Measurements from ENCODE around the gene CACNA1I. TPM values are rescaled to one million over a fixed set of nuclear protein-coding genes. Genes with fewer than 3 reads are reported as not detected.

CACNA1I gene
- total RNA-seq, 1 donor from 2014 or later = 0.03 TPM

DNA sequence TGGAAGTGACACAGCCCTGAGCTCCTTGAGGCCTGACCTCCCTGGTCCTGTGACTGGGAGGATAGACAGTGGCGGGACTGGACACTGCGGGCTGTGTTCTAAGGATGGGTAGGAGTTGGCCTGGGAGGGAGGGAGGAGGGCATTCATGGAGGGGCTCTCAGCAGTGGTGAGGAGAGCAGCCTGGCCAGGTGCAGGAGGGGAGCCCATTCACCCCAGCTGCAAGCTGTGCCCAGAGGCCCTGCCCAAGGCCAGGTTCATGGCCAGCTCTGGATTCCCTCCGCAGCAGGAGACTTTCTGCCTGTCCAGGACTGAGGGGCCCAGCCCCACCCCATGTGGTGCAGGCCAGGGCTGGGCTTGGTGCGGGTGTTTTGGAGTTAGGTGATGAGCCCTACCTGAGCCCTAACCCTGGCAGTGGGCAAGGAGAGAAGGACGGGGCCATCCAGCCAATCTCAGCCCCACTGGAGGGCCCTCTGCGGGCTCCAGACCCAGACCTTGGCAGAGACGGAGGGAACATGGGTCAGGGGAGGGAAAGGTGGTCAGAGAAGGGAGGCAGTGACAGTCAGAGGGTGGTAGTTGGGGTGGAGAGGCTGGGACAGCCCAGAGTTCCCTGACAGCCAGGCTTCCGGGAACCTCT is 26.8 kb downstream of the CACNA1I start:
- Mint-ChIP-seq H3K4me3 (ENCODE audit: unreplicated experiment) (no peak overlapping the region), H3K36me3 (ENCODE audit: unreplicated experiment) (no peaks in the 10 kb centered on the region), H3K4me1 (ENCODE audit: unreplicated experiment) (peaks cover 10% of the 10 kb centered on the region), H3K27ac (ENCODE audit: unreplicated experiment) (no peak overlapping the region), H3K9me3 (ENCODE audit: unreplicated experiment) (no peaks in the 10 kb centered on the region), H3K27me3 (ENCODE audit: unreplicated experiment) (peaks cover 33% of the 10 kb centered on the region)
- no peak for DNase-seq (ENCODE audit: extremely low spot score, unreplicated experiment)
- TF ChIP-seq, protein P1, sequence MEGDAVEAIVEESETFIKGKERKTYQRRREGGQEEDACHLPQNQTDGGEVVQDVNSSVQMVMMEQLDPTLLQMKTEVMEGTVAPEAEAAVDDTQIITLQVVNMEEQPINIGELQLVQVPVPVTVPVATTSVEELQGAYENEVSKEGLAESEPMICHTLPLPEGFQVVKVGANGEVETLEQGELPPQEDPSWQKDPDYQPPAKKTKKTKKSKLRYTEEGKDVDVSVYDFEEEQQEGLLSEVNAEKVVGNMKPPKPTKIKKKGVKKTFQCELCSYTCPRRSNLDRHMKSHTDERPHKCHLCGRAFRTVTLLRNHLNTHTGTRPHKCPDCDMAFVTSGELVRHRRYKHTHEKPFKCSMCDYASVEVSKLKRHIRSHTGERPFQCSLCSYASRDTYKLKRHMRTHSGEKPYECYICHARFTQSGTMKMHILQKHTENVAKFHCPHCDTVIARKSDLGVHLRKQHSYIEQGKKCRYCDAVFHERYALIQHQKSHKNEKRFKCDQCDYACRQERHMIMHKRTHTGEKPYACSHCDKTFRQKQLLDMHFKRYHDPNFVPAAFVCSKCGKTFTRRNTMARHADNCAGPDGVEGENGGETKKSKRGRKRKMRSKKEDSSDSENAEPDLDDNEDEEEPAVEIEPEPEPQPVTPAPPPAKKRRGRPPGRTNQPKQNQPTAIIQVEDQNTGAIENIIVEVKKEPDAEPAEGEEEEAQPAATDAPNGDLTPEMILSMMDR (IDR thresholded peaks at IDR 0.05) = no peak

DNA sequence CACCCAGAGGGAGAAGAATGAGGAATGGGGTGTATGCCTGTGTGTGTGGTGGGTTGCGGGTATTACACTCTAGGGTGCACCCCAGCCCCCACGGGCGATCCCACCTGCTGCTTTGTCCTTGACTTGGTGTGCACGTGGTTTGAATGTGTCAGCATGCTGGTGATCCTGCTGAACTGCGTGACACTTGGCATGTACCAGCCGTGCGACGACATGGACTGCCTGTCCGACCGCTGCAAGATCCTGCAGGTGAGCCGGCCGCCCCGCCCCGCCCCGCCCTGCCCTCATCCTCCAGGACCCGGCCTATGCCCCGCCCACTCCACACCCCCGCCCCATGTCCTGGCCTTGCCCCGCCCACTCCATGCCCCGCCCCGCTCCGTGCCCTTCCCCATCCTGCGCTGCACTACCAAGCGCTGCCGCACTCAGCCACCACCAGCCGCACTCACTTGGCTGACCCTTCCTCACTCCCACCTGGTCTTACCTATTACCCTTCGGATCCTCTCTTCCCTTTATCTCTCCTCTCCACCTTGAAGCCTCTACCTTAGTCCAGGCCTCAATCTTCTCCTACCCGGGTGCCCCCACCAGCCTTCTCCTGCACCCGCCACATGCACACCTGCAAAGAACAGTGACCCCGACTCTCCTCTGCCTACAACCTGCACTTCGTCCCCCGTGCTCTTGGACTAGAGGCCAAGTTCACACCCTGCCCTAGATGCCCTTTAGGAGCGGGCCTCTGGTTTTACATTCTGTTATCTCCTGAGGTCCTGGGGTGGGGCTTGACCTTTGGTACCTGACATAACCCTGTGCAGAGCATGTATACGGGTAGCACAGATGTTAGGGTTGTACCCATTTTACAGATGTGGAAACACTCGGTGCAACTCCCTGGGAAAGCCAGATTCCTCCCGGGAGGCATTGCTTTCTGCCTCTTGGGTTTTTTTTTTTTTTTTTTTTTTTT is 27.7 kb downstream of the CACNA1I start:
- H3K36me3 Mint-ChIP-seq (ENCODE audit: unreplicated experiment) = peaks cover 2% of the 10 kb centered on the region
- peaks cover 37% of the 10 kb centered on the region for H3K27me3 Mint-ChIP-seq (ENCODE audit: unreplicated experiment)
- no peak for DNase-seq (ENCODE audit: extremely low spot score, unreplicated experiment)
- H3K4me1 Mint-ChIP-seq (ENCODE audit: unreplicated experiment) = peaks cover under 1% of the 10 kb centered on the region
- peaks cover 3% of the 10 kb centered on the region for H3K9me3 Mint-ChIP-seq (ENCODE audit: unreplicated experiment)
- no peak overlapping the region for H3K27ac Mint-ChIP-seq (ENCODE audit: unreplicated experiment)
- TF ChIP-seq, protein P1 (IDR thresholded peaks at IDR 0.05) = no peak
- H3K4me3 Mint-ChIP-seq (ENCODE audit: unreplicated experiment) = no peak overlapping the region

DNA sequence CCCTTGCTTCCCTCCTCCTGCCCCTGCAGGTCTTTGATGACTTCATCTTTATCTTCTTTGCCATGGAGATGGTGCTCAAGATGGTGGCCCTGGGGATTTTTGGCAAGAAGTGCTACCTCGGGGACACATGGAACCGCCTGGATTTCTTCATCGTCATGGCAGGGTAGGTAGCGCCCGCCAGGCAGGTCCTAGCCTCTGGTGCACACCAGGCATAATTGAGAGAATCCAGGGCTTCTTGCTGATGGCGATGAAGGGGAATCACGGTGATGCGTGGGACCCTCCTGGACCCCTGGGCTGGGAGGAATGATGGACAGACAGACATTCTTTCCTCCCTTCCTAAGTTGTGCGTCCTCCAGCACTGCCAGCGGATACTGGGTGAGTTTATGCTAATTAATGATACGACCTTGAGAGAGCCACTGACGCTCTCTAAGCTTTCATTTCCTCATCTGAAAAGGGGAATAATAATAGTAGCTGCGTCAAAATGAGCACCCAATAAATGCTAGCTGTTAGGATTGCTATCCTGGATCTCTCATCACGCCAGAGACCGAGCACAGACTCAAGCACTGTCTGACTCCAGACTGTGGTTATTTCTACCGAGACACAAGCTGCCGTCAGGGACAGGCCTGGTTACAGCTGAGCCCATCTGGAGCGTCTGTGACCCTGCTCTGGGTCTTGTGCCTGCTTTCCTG is 30.1 kb downstream of the CACNA1I start:
- H3K27me3 Mint-ChIP-seq (ENCODE audit: unreplicated experiment) = peaks cover 45% of the 10 kb centered on the region
- peaks cover 4% of the 10 kb centered on the region for H3K36me3 Mint-ChIP-seq (ENCODE audit: unreplicated experiment)
- peaks cover 6% of the 10 kb centered on the region for H3K9me3 Mint-ChIP-seq (ENCODE audit: unreplicated experiment)
- no peak for DNase-seq (ENCODE audit: extremely low spot score, unreplicated experiment)
- TF ChIP-seq, protein P1 (IDR thresholded peaks at IDR 0.05) = no peak
- no peak overlapping the region for H3K27ac Mint-ChIP-seq (ENCODE audit: unreplicated experiment)
- H3K4me1 Mint-ChIP-seq (ENCODE audit: unreplicated experiment) = no peaks in the 10 kb centered on the region
- H3K4me3 Mint-ChIP-seq (ENCODE audit: unreplicated experiment) = no peak overlapping the region

GRCh38 chr22:39601180-39601535 is 30.6 kb downstream of the CACNA1I start:
- Mint-ChIP-seq H3K4me3 (ENCODE audit: unreplicated experiment) (no peak overlapping the region), H3K27ac (ENCODE audit: unreplicated experiment) (no peak overlapping the region), H3K27me3 (ENCODE audit: unreplicated experiment) (peaks cover 46% of the 10 kb centered on the region), H3K4me1 (ENCODE audit: unreplicated experiment) (no peaks in the 10 kb centered on the region), H3K36me3 (ENCODE audit: unreplicated experiment) (peaks cover 4% of the 10 kb centered on the region), H3K9me3 (ENCODE audit: unreplicated experiment) (peaks cover 6% of the 10 kb centered on the region)
- no peak for DNase-seq (ENCODE audit: extremely low spot score, unreplicated experiment)
- TF ChIP-seq, protein P1 (IDR thresholded peaks at IDR 0.05) = no peak
